Stomach (tissue), 9 donors: ENCODE data around the gene SLC39A13. TPM values are rescaled to one million over a fixed set of nuclear protein-coding genes. Genes with fewer than 3 reads are reported as not detected.

Experiments
- DNase-seq, 2 donors: peaks; one replicate each; pipeline versions ENCODE4 v3.0.0 to v3.0.0-alpha.2; 2013 to 2019
- H3K27ac ChIP-seq, 5 donors: fragments of 200-600 bp in 4 of 5; sonication (generic) in 4 of 5; one replicate each; pipeline ENCODE4 v1.5.1; 2013 to 2019; ENCODE audit warnings: mild to moderate bottlenecking in 1 of 5, moderate library complexity in 1 of 5
- H3K27me3 ChIP-seq, 3 donors: fragments of 200-600 bp; sonication (generic); one replicate each; pipeline ENCODE4 v1.5.1; 2017 to 2019; ENCODE audit warnings: mixed run types in 1 of 3
- H3K36me3 ChIP-seq, 4 donors: fragments of 200-600 bp; sonication (generic); 1 replicate in 3 of 4; 2 replicates in 1 of 4; pipeline ENCODE4 v1.5.1; 2016 to 2019
- H3K4me1 ChIP-seq, 4 donors: fragments of 200-600 bp; sonication (generic); one replicate each; pipeline ENCODE4 v1.5.1; 2016 to 2019
- H3K4me3 ChIP-seq, 4 donors: fragments of 200-600 bp; sonication (generic) in 3 of 4; one replicate each; pipeline ENCODE4 v1.5.1; 2016 to 2019; ENCODE audit warnings: mild to moderate bottlenecking in 1 of 4
- H3K9me3 ChIP-seq, 4 donors: fragments of 200-600 bp; sonication (generic); one replicate each; pipeline ENCODE4 v1.5.1; 2016 to 2019
- EP300 ChIP-seq: sonication (generic); formaldehyde crosslinking; IDR thresholded peaks from one replicate; pipeline ENCODE4 v1.6.1; 2017; ENCODE audit warnings: antibody characterized with exemption
- POLR2A ChIP-seq, 4 donors: fragments of 450-650 bp; IDR thresholded peaks; one replicate each; pipeline ENCODE4 v1.6.1; 2016; ENCODE audit warnings: antibody characterized with exemption in 4 of 4, control low read depth in 2 of 4, mild to moderate bottlenecking in 1 of 4, moderate library complexity in 1 of 4
- POLR2AphosphoS5 ChIP-seq, 3 donors: sonication (generic); formaldehyde crosslinking; IDR thresholded peaks; one replicate each; pipeline ENCODE4 v1.6.1; 2016; ENCODE audit warnings: antibody characterized with exemption in 3 of 3
- WGBS, 5 donors: extraction: QIAGEN DNeasy Blood & Tissue Kit in 3 of 5; methylation state at CpG; one replicate each; pipeline versions ENCODE4 v1.1.5 to v1.1.7; 2013 to 2018; 5-methylcytosine and 5-hydroxymethylcytosine counted together
- intact Hi-C: fragments of 100-400 bp; cut with DNase I; formaldehyde crosslinking; loops from one replicate; pipeline ENCODE4 v1.15.1; 2023; ENCODE audit warnings: low total_unique reads
- polyA plus RNA-seq, 3 donors: library from polyadenylated mRNA; stranded (reverse); fragments of 200-250 nt; gene quantifications; one replicate each; pipeline ENCODE4 v1.2.3, GENCODE V29; 2013
- total RNA-seq, 5 donors: library from RNA; depleted of rRNA; stranded (reverse); fragments of >200 nt; gene quantifications; one replicate each; pipeline versions ENCODE4 v1.1.0 to v1.2.3, GENCODE V29; 2014 to 2016
- TF ChIP-seq, protein P1 (sequence below), 7 experiments: fragments of 450-650 bp in 4 of 7; fragments of 200-600 bp in 3 of 7; sonication (generic) in 3 of 7; IDR thresholded peaks; one replicate each; pipeline ENCODE4 v1.5.1; 2016 to 2019; ENCODE audit warnings: antibody characterized with exemption in 7 of 7, control low read depth in 2 of 7, mild to moderate bottlenecking in 1 of 7
- donor health status: healthy with polysubstance abuse.
- donor health status: Bipolar disorder and iron deficiency.
- donor health status: healthy.

The SLC39A13 gene
- total and polyA plus RNA-seq, 8 donors = 7.0 to 158 (median 25.9) TPM

- no peak for DNase-seq
- 83 to 100% (median 88%) methylated on average over 1 of the region's 1 CpG for WGBS, 5 donors
Observed at GRCh38 chr11:47398551-47398950, 9.8 kb upstream of the SLC39A13 start.

DNA sequence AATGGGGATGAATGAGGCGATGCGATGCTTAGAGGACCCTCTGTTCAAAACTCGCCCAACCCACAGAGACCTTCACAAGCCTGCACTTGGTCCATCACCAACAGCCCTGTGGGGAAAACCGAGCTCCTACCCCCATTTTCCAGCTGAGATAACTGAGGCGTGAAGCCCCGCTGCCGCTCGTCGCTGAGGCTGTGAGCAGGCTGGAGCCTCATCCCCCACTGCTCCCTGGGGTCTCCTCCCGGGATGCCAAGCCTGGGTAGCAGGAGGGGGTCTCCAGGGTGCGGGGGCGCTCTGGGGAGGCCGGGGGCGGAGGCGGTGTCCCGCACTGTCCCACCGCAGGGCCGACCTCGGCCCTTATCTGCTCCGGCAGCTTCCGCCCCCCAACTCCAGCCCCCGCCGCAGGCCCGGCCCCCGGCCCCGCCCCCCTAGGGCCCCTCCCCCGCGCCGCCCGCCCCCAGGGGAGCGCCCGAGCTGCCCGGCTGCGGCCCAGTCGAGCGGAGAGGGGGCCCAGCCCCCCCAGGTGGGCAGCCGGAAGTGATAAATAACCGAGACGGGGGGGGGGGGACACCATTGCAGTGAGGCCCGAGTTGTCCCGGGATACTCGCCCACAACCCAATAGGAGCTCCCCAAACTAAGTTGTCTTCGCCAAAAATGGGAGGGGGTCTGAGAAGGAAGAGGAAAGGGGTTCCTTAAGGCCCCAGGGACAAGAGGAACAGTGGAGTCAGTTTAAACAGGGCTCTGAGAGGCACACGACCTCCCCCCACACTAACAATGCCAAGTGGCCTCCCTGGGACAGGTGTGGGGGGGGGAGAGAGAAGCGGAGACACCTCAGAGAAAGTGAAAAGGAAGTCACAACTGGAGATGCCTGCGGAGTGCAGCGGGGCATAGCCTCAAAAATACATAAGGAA lies 8.3 kb upstream of the SLC39A13 start:
- peak in 1 of 2 donors; percentile 66 for DNase-seq
- peak overlapping the region; percentile 70 to 85 (median 84) for H3K27ac ChIP-seq
- TF ChIP-seq, protein P1, sequence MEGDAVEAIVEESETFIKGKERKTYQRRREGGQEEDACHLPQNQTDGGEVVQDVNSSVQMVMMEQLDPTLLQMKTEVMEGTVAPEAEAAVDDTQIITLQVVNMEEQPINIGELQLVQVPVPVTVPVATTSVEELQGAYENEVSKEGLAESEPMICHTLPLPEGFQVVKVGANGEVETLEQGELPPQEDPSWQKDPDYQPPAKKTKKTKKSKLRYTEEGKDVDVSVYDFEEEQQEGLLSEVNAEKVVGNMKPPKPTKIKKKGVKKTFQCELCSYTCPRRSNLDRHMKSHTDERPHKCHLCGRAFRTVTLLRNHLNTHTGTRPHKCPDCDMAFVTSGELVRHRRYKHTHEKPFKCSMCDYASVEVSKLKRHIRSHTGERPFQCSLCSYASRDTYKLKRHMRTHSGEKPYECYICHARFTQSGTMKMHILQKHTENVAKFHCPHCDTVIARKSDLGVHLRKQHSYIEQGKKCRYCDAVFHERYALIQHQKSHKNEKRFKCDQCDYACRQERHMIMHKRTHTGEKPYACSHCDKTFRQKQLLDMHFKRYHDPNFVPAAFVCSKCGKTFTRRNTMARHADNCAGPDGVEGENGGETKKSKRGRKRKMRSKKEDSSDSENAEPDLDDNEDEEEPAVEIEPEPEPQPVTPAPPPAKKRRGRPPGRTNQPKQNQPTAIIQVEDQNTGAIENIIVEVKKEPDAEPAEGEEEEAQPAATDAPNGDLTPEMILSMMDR (IDR thresholded peaks at IDR 0.05) = no peak
- TF ChIP-seq POLR2AphosphoS5 (IDR thresholded peaks at IDR 0.05) (no peak), EP300 (no peak), POLR2A (IDR thresholded peaks at IDR 0.05) (no peak)

More at GRCh38 chr11:47398551-47398950, 9.8 kb upstream of the SLC39A13 start:
- H3K27me3 ChIP-seq = no peaks in the 10 kb centered on the region
- intact Hi-C loops = no loop called here
- no peak overlapping the region for H3K27ac ChIP-seq
- TF ChIP-seq POLR2AphosphoS5 (IDR thresholded peaks at IDR 0.05) (no peak), EP300 (no peak), POLR2A (IDR thresholded peaks at IDR 0.05) (no peak)
- TF ChIP-seq, protein P1 (IDR thresholded peaks at IDR 0.05) = no peak
- no peaks in the 10 kb centered on the region for H3K36me3 ChIP-seq
- H3K9me3 ChIP-seq = no peaks in the 10 kb centered on the region
- H3K4me3 ChIP-seq = no peak overlapping the region
- H3K4me1 ChIP-seq = peaks cover 17 to 25% (median 19%) of the 10 kb centered on the region in 4 donors

GRCh38 chr11:47400768-47401279 lies 7.6 kb upstream of the SLC39A13 start:
- no peak for DNase-seq
- no peaks in the 10 kb centered on the region for H3K9me3 ChIP-seq
- 15 to 34% (median 19%) methylated on average over 8 of the region's 8 CpGs for WGBS, 5 donors
- TF ChIP-seq, protein P1 (IDR thresholded peaks at IDR 0.05) = no peak
- TF ChIP-seq POLR2AphosphoS5 (IDR thresholded peaks at IDR 0.05) = no peak
- no peak for TF ChIP-seq EP300
- TF ChIP-seq POLR2A (IDR thresholded peaks at IDR 0.05) = no peak
- H3K4me3 ChIP-seq = peak overlapping the region; percentile 60 to 75 (median 64)
- intact Hi-C loops = no loop called here
- peaks cover 13 to 21% (median 17%) of the 10 kb centered on the region in 4 donors for H3K4me1 ChIP-seq
- no peaks in the 10 kb centered on the region for H3K36me3 ChIP-seq
- H3K27ac ChIP-seq = peak overlapping the region; percentile 70 to 85 (median 84)
- H3K27me3 ChIP-seq = no peaks in the 10 kb centered on the region

More for the DNA sequence above, 8.3 kb upstream of the SLC39A13 start:
- WGBS, 5 donors = 5 to 13% (median 7%) methylated on average over 15 to 46 of the region's 47 CpGs
- Histone ChIP-seq H3K9me3 (no peaks in the 10 kb centered on the region), H3K36me3 (no peaks in the 10 kb centered on the region), H3K4me1 (peaks cover 17 to 21% (median 18%) of the 10 kb centered on the region in 4 donors), H3K27me3 (no peaks in the 10 kb centered on the region), H3K4me3 (peak overlapping the region; percentile 60 to 75 (median 64))
- intact Hi-C loops = no loop called here

GRCh38 chr11:47403135-47403534 lies 5.3 kb upstream of the SLC39A13 start:
- DNase-seq = no peak
- no peaks in the 10 kb centered on the region for H3K36me3 ChIP-seq
- no peak overlapping the region for H3K27ac ChIP-seq
- H3K4me1 ChIP-seq = peaks cover 22 to 34% (median 29%) of the 10 kb centered on the region in 4 donors
- intact Hi-C loops = no loop called here
- H3K27me3 ChIP-seq = no peaks in the 10 kb centered on the region
- no peak overlapping the region for H3K4me3 ChIP-seq
- TF ChIP-seq, protein P1 (IDR thresholded peaks at IDR 0.05) = no peak
- TF ChIP-seq EP300 (no peak), POLR2AphosphoS5 (IDR thresholded peaks at IDR 0.05) (no peak), POLR2A (IDR thresholded peaks at IDR 0.05) (no peak)
- H3K9me3 ChIP-seq = no peaks in the 10 kb centered on the region
- 52 to 85% (median 83%) methylated on average over 4 of the region's 4 CpGs for WGBS, 5 donors
